NCI-H2171 treated with DMSO at 0.1 percent for 48 hours (cell line): Measurements from ENCODE around the gene FBXW2.

Source experiments
- DNase-seq: peaks from one replicate; lab custom pipeline; 2025; lab: John Stamatoyannopoulos, UW

FBXW2 gene

GRCh38 chr9:120742951-120743416 is 50.2 kb downstream of the FBXW2 start:
- DNase-seq, result peak; percentile 17

- DNase-seq, result no peak
Observed at GRCh38 chr9:120741701-120742100, 51.5 kb downstream of the FBXW2 start.

DNA sequence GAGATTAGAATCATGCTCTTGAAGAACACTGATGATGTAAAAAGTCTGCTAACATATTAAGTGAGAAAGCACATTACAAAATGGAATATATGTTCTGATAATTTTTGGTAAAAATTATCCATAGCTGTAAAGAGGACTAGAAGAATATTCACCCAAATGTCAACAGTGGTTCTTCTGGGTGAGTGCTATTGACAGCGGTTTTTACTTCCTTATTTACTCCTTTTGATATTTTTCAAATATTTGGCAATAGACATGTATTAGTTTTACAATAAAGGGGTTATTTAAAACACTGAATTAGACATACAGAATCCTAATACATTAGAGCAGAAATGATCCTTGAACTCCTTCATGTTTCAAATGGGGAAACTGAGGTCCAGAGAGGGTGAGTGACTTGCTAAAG is 52.0 kb downstream of the FBXW2 start:
- no peak for DNase-seq

GRCh38 chr9:120740132-120740531 is 53.1 kb downstream of the FBXW2 start:
- no peak for DNase-seq

GRCh38 chr9:120737416-120738165 is 55.6 kb downstream of the FBXW2 start:
- no peak for DNase-seq

- no peak for DNase-seq
Observed at GRCh38 chr9:120736881-120737280, 56.3 kb downstream of the FBXW2 start.

- no peak for DNase-seq
Observed at GRCh38 chr9:120735415-120736126, 57.6 kb downstream of the FBXW2 start.

DNA sequence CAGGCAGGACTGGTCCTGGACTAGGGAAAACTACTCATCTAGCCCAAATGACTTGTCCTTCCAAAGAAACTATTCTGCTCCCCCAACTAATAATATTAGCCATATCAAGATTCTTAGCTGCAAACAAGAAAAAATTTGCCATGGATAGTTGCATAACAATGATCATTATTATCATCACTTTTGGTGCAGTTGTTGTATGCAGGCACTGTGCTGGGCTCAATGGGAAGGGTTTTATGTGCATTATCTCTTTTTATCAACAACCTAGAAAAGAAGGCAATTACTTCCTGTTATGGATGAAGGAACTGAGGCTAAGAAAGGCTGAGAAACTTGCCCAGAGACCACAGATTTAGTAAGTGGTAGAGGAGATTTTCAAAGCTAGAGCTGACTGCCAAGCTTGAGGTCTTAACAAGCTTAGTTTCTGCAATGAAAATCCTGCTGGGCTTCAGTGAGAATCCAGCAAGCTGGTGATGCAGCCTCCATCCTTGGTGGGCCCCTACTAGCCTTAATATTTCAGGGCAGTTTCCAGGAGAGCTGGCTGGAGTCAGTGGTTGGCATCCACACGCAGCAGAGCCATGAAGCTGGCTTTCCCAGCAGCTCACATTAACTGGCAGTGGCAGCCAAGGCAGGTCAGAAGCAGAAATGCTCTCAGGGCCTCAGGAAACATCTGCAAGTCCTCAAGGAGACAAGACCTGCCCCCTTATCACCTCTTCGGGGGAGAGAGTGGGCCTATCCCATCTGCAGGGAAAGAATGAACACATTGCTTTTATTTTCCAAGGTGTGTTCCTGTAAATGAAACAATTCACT is 58.4 kb downstream of the FBXW2 start:
- no peak for DNase-seq

- no peak for DNase-seq
Observed at GRCh38 chr9:120733190-120733589, 60.0 kb downstream of the FBXW2 start.

GRCh38 chr9:120730654-120731514 is 62.3 kb downstream of the FBXW2 start:
- DNase-seq, result no peak

DNA sequence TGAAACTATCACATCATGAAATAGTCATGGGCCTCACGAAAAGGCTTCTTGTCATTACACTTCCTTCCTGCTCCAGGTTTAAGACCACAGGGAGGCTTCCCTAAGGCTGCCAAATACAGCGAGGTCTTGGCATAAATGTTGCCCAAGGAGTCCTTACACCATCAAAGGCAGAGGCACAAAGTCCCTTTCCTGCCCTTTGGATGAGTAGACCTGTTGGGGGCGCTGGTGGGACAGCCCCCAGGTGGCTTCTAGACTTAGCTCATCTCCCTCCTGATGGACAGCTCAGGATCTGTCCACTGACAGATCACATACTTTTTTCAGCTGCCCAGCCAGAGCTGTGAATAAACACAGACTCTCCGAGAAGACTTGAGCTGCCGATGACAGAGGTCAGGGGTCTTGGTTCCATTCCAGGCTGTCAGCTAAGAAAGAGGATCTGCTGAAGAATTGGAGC is 63.4 kb downstream of the FBXW2 start:
- no peak for DNase-seq

GRCh38 chr9:120726484-120726883 is 66.7 kb downstream of the FBXW2 start:
- DNase-seq, result no peak

DNA sequence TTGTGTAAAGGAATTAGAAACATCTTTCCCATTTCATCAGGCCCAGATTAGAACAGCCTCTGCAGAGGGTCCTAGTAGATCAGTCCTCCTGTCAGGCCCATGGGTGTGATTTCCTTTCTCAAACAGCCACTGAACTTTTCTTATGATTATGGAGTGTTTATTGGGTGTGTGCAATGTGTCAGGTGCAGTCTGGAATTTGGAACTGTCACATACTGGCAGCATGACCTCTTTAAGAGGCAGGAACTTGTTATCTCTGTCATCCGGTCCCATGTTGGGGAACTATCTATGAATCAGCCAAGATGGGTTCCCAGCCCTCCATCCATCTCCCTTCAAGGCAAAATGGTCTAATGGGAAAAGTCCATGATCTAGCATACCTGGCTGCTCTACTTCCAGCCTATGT is 67.3 kb downstream of the FBXW2 start:
- DNase-seq, result no peak

DNA sequence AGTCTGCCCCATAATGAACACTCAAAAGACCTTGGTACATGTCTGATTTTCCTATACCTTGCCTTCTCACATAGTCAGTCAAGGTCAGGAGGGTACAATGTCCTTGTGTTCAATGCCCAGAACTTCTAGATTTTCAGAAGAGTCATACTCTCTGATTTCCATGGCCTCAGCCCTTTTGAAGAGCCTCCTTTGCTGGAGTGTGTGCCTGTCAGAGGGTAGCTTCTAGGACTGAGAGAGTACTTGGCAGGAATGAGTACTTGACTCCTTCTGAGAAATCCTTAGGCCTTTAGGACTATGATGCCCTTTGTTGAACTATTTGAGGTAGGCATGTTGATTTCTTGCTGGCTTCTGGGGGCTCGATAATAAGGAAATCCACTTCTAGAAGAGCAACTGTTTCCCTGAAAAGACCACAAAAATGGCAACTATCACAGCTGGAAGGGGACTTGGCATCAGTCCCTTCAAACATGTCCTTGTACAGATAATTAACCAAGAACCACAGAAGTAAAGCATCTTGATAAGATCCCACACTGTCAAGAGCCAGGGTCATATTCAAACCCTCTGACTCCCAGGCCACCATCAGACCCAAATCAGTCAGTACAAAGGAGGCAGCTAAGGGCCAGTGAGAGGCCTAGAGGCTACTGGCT is 68.3 kb downstream of the FBXW2 start:
- no peak for DNase-seq

- DNase-seq, result no peak
Observed at GRCh38 chr9:120723565-120723964, 69.7 kb downstream of the FBXW2 start.

GRCh38 chr9:120720404-120720803 is 72.8 kb downstream of the FBXW2 start:
- no peak for DNase-seq

GRCh38 chr9:120718316-120718715 is 74.9 kb downstream of the FBXW2 start:
- no peak for DNase-seq

DNA sequence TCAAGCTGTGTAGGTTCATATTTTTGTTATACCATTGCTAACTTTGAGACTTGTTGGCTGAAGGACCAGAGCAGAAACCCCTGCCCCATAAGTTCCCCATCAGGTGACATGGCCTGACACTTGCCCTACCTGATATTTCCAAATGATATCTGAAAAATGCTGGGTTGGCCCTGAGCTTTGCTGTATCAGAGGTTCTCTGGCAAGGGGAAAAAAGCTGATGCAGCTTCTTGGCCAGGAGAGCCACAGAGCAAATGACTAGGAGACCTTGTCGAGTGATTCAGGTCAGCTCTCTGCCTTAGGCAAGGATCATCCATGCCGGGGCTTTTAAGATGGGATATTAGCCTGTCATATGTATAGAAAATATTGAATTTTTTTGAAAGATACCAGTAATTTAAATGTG is 76.0 kb downstream of the FBXW2 start:
- DNase-seq, result no peak

DNA sequence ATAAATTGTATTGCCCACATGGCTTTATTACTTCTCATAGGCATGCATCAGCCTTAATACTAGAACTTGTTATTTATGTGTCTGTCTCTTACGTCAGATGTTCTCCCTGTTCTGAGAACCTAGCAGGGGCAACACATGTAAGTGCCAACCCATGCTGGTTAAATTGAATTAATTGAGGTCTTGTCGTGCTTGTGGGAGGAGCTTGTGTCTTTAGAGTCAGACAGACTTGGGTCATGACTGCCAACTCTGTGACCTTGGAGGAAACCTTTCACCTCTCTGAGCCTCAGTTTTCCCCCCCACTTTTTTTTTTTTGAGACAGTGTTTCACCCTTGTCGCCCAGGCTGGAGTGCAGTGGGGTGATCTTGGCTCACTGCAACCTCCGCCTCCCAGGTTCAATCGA is 76.7 kb downstream of the FBXW2 start:
- DNase-seq, result no peak

- DNase-seq, result no peak
Observed at GRCh38 chr9:120715389-120715924, 77.8 kb downstream of the FBXW2 start.

GRCh38 chr9:120714846-120715388 is 78.3 kb downstream of the FBXW2 start:
- DNase-seq, result no peak
